ENCODE results near the gene CCDC191.

GRCh38 chr3:114068336-114068735, 12.0 kb upstream of the CCDC191 start:
- no peak for TF ChIP-seq CTCF (IDR thresholded peaks at IDR 0.05; ENCODE audit: insufficient read depth, low read length, poor library complexity, severe bottlenecking)
- TF ChIP-seq EZH2phosphoT487 (conservative IDR thresholded peaks at IDR 0.05; ENCODE audit: low read length) = no peak
